Esophagus muscularis mucosa (tissue), 4 donors: ENCODE measurements around the gene CD101.

ENCODE experiments used
- CTCF ChIP-seq, 3 experiments: fragments of 200-600 bp in 2 of 3; fragments of 450-650 bp in 1 of 3; sonication (generic) in 2 of 3; IDR thresholded peaks; one replicate each; pipeline ENCODE4 v1.5.1; 2017 to 2019; ENCODE audit warnings: antibody characterized with exemption in 3 of 3, mild to moderate bottlenecking in 2 of 3, moderate library complexity in 1 of 3
- EP300 ChIP-seq: sonication (generic); formaldehyde crosslinking; IDR thresholded peaks from one replicate; pipeline ENCODE4 v1.6.1; 2017; ENCODE audit warnings: antibody characterized with exemption
- POLR2A ChIP-seq: fragments of 450-650 bp; IDR thresholded peaks from one replicate; pipeline ENCODE4 v1.6.1; 2017; ENCODE audit warnings: antibody characterized with exemption, moderate library complexity, mild to moderate bottlenecking, low read depth
- POLR2AphosphoS5 ChIP-seq, 2 donors: sonication (generic); formaldehyde crosslinking; IDR thresholded peaks; one replicate each; pipeline ENCODE4 v1.6.1; 2017; ENCODE audit warnings: antibody characterized with exemption in 2 of 2

DNA sequence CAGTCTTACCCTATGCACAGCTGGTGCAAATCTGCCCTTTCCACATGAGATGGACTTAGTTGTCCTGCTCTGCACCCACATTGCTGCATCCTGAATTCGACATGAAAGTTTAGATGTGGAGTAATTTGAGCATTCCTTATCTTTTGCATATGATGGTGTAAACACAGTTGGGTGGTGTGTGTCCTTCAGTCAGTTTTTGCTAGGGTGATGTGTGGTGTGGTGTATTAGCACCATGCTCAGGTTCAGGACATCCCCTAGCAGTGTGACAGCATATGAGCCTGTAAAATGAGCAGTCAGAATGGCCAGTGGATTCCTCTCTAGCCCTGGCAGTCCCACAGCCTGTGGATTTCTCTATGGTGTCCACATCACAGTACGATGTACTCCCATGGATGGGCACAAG, 42.6 kb upstream of the CD101 start:
- TF ChIP-seq POLR2AphosphoS5 (IDR thresholded peaks at IDR 0.05), result no peak
- no peak for TF ChIP-seq CTCF (IDR thresholded peaks at IDR 0.05)
- TF ChIP-seq EP300, result no peak
- TF ChIP-seq POLR2A, result no peak
